Lung microvascular endothelial cell (primary cell): ENCODE data around the gene FADS6. TPM values are rescaled to one million over a fixed set of nuclear protein-coding genes. Genes with fewer than 3 reads are reported as not detected.
"Not testable (repeated sequence)": the region's sequence is repeated elsewhere in the genome, so short reads cannot be mapped to it uniquely, and the experiment has no call there.

Source experiments
- DNase-seq, 2 donors: peaks; one replicate each; pipeline versions ENCODE4 v3.0.0 to v3.0.0-alpha.2; 2010; ENCODE audit warnings: low read depth in 2 of 2
- total RNA-seq: library from RNA; depleted of rRNA; stranded (reverse); fragments of >200 nt; gene quantifications from 2 replicates; pipeline ENCODE4 v1.2.1, GENCODE V29; 2014

FADS6 gene
- total RNA-seq, 1 donor from 2014 or later, result not detected

- DNase-seq, result no peak
These were observed 5.0 kb downstream of the FADS6 start for GRCh38 chr17:74888469-74888868.

- DNase-seq, result peak in 1 of 2 donors; percentile 56
These were observed 10.1 kb downstream of the FADS6 start for GRCh38 chr17:74883241-74883745.

GRCh38 chr17:74882517-74883240 is 10.8 kb downstream of the FADS6 start:
- DNase-seq, result no peak

- DNase-seq, result no peak
These were observed 12.4 kb downstream of the FADS6 start for GRCh38 chr17:74881073-74881472.

- no peak for DNase-seq
These were observed 14.1 kb downstream of the FADS6 start for GRCh38 chr17:74879308-74879707.

GRCh38 chr17:74878658-74879057 is 14.8 kb downstream of the FADS6 start:
- no peak for DNase-seq

GRCh38 chr17:74877592-74878548 is 15.6 kb downstream of the FADS6 start:
- peak in 1 of 2 donors; percentile 31 for DNase-seq

GRCh38 chr17:74875977-74876593 is 17.3 kb downstream of the FADS6 start:
- DNase-seq, result no peak

- no peak for DNase-seq
These were observed 18.1 kb downstream of the FADS6 start for GRCh38 chr17:74875155-74875976.

GRCh38 chr17:74874615-74875037 is 18.8 kb downstream of the FADS6 start:
- no peak for DNase-seq

- DNase-seq, result no peak
These were observed 19.4 kb downstream of the FADS6 start for GRCh38 chr17:74873874-74874614.

GRCh38 chr17:74873037-74873873 is 20.2 kb downstream of the FADS6 start:
- DNase-seq, result peak; percentile 100

- DNase-seq, result no peak
These were observed 21.0 kb downstream of the FADS6 start, which contains the start of gene FDXR for GRCh38 chr17:74872313-74873036. TSS of gene FDXR (minus strand) at chr17:74872994. CDS start at chr17:74872944, 50 bp downstream.

- no peak for DNase-seq
These were observed 21.9 kb downstream of the FADS6 start for GRCh38 chr17:74871356-74872076.

GRCh38 chr17:74870512-74870911 is 22.9 kb downstream of the FADS6 start:
- peak in 1 of 2 donors; percentile 26 for DNase-seq

- not testable (repeated sequence) for DNase-seq
These were observed 23.4 kb downstream of the FADS6 start for GRCh38 chr17:74870028-74870427.

GRCh38 chr17:74868908-74869255 is 24.6 kb downstream of the FADS6 start:
- no peak for DNase-seq
